Daoy (cell line): ENCODE results near the gene F13B. TPM values are rescaled to one million over a fixed set of nuclear protein-coding genes. Genes with fewer than 3 reads are reported as not detected.

Experiments used
- total RNA-seq: library from RNA; depleted of rRNA; stranded (reverse); fragments of >200 nt; shearing (Covaris generic); gene quantifications from 2 replicates; pipeline ENCODE4 v1.2.3, GENCODE V29; 2014; rRNA removed

F13B gene
- total RNA-seq, 1 experiment from 2014 or later = not detected

Other genes starting within 250 kb of the F13B start
- not detected in 2 replicates for gene CFHR1, start 247.5 kb downstream of the F13B start, total RNA-seq
- not detected in 2 replicates for gene CFHR4, start 179.2 kb downstream of the F13B start, total RNA-seq
- not detected in 2 replicates for gene CFHR2, start 123.5 kb downstream of the F13B start, total RNA-seq
- not detected in 2 replicates for gene CFHR5, start 89.7 kb downstream of the F13B start, total RNA-seq
- gene ASPM, start 79.4 kb upstream of the F13B start, total RNA-seq = 57.8 and 71.1 TPM in 2 replicates
- 8.1 and 10.0 TPM in 2 replicates for gene ZBTB41, start 134.0 kb upstream of the F13B start, total RNA-seq
- gene CRB1, start 201.0 kb upstream of the F13B start, total RNA-seq = not detected in 2 replicates